Esophagus squamous epithelium (tissue), 4 donors: ENCODE measurements around the gene PRKCE.

Experiments
- POLR2A ChIP-seq, 4 donors: fragments of 450-650 bp; IDR thresholded peaks; one replicate each; pipeline ENCODE4 v1.6.1; 2017; ENCODE audit warnings: antibody characterized with exemption in 4 of 4, mild to moderate bottlenecking in 4 of 4, moderate library complexity in 3 of 4
- TF ChIP-seq, protein P1 (sequence below), 6 experiments: fragments of 450-650 bp in 4 of 6; fragments of 200-600 bp in 2 of 6; sonication (generic) in 2 of 6; IDR thresholded peaks; one replicate each; pipeline ENCODE4 v1.5.1; 2016 to 2019; ENCODE audit warnings: antibody characterized with exemption in 6 of 6, mild to moderate bottlenecking in 4 of 6, moderate library complexity in 4 of 6

DNA sequence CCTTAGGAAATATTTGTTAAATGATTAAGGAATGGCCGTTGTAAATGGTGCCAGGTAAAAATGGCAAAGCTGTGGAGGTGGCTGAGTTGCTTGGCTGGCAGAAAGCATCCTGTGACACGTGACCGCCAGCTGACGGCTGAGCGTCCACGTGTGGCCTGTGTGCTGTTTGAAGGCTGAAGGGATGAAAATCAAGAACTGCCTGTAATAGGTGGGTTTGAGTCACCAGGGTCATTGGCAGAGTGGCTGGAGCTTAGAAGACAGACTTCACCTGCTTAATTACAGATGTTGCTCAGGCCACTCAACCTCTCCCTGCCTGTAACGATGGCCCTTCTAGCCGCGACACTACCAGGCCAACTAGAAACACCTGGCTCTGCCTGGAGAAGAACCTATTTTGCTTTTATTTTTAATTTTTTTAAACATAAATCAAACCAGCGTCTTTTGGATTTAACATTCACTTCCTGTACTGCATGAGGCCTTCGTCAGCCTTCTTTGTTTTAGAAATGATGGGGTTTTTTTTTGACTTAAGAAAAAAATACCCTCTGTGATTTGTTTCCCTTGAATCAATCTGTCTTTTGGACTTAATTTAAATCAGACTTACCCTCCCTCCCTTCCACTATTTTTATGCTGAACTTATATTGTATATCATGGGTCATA lies 206.5 kb downstream of the PRKCE start:
- TF ChIP-seq, protein P1, sequence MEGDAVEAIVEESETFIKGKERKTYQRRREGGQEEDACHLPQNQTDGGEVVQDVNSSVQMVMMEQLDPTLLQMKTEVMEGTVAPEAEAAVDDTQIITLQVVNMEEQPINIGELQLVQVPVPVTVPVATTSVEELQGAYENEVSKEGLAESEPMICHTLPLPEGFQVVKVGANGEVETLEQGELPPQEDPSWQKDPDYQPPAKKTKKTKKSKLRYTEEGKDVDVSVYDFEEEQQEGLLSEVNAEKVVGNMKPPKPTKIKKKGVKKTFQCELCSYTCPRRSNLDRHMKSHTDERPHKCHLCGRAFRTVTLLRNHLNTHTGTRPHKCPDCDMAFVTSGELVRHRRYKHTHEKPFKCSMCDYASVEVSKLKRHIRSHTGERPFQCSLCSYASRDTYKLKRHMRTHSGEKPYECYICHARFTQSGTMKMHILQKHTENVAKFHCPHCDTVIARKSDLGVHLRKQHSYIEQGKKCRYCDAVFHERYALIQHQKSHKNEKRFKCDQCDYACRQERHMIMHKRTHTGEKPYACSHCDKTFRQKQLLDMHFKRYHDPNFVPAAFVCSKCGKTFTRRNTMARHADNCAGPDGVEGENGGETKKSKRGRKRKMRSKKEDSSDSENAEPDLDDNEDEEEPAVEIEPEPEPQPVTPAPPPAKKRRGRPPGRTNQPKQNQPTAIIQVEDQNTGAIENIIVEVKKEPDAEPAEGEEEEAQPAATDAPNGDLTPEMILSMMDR (IDR thresholded peaks at IDR 0.05) = no peak
- TF ChIP-seq POLR2A (IDR thresholded peaks at IDR 0.05) = no peak
